HG03064 (cell line): ENCODE data around the gene NATD1.
"Not testable (repeated sequence)": the region's sequence is repeated elsewhere in the genome, so short reads cannot be mapped to it uniquely, and the experiment has no call there.

Source experiments
- ATAC-seq: cut with Tn5 transposase; IDR thresholded peaks from one replicate; pipeline ENCODE4 v1.9.1; 2021; ENCODE audit warnings: low read depth; ENCODE audit not compliant: unreplicated experiment

Gene NATD1

GRCh38 chr17:21198411-21198810, 54.8 kb downstream of the NATD1 start:
- ATAC-seq, result no peak

GRCh38 chr17:21196126-21196525, 57.1 kb downstream of the NATD1 start:
- ATAC-seq, result no peak

- ATAC-seq, result no peak
Observed at GRCh38 chr17:21194703-21195102, 58.5 kb downstream of the NATD1 start.

- no peak for ATAC-seq
Observed at GRCh38 chr17:21194226-21194625, 59.0 kb downstream of the NATD1 start.

- no peak for ATAC-seq
Observed at GRCh38 chr17:21193031-21193430, 60.2 kb downstream of the NATD1 start.

GRCh38 chr17:21192414-21192813, 60.8 kb downstream of the NATD1 start:
- not testable (repeated sequence) for ATAC-seq

- no peak for ATAC-seq
Observed at GRCh38 chr17:21191698-21192097, 61.5 kb downstream of the NATD1 start.

- ATAC-seq, result no peak
Observed at GRCh38 chr17:21190078-21190477, 63.1 kb downstream of the NATD1 start.

- ATAC-seq, result no peak
Observed at GRCh38 chr17:21189361-21189760, 63.8 kb downstream of the NATD1 start.
